NCI-H1694 (cell line): ENCODE results near the gene MSI2.

ENCODE experiments used
- DNase-seq: peaks from one replicate; lab custom pipeline; 2025; lab: John Stamatoyannopoulos, UW

MSI2 gene

DNA sequence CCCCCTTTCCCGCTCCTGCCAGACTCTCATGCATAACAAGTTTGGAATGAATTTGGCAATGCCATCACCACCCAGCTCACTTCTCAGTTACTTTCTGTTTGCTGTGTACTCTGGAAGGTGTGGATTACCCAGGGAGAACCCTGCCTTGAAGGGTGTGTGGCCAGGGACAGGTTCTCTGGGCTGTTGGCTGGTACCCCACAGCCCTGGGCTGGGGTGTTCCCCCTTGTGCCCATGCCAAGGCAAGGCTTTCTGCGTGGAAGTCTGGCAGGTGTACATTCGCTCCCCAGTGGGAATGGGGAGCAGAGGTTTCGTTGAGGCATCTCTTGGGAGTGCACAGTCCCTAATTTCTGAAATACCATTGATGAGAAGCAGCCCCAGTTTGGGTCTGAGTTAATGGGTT is 301.1 kb downstream of the MSI2 start:
- no peak for DNase-seq

DNA sequence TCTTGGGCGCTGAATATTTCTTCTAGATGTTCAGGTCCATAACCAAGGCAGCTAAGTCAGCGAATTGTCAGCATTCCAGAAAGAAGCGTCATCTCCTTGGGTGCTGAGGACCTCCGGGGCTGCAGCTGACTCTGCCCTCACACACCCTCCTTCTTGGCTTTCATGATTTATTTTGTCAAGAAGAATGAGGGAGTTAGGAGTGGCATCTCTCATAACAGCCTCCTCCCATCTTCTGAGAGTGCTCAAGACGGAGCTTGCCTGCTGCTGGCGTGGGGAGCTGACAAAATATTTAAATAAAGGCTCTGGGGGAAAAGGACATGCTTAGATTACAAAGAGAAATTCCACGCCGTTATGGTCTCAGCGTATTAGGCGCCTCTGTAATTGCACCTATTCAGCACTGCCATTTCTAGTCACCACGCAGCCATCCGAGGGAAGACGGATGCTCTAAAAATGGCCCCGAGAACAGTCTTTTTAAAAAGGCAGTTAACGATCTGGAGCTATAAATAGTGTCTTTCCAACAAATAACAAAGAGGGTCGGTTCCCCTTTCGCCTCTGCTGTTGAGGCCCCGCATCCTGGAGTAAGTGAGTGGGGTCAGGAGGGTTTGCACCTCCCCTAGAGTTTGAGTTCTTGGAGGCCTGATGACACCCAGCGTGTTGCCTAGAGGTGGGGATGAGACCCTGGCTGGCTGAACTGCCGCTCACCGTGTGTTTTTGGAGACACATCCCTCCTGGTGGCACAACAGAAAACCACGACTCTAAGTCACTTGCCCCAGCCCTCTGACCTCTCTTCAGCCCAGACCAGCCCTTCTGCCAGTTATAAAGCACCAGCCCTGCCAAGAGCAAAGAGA is 301.7 kb downstream of the MSI2 start:
- no peak for DNase-seq

GRCh38 chr17:57559226-57559625 is 302.9 kb downstream of the MSI2 start:
- DNase-seq = no peak

DNA sequence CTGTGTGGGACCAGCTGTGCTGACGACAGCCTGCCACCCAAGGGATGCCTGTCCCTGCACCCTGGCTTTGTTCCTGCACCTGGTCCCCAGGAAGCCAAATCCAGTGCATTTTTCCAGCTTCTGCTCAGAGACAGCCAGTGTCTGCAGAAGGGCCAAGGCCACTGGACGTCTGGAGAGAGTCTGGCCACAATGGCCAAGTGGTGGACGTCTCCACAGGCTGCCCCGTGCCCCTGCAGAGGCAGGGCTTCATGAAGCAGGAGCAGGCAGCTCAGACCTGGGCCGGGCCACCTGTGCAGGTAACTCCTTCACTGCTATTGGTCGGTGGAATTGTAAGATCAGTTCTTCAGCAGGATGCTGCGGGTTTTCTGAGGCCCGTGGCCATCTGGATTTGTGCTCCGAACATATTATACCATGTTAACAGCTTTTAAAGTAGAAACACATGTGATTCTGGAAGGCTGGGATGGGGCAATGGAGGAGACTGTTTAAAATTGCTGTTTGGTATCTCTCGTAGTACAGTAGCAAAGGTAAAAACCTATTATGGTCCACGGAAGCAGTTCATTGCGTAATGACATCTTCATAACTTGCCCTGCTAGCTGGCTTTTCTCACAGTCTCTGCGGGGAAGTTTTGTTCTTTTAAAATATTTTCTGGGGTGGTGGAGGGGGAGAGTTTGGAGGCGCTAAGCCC is 303.5 kb downstream of the MSI2 start:
- DNase-seq = no peak

- DNase-seq = no peak
Observed at GRCh38 chr17:57560319-57560705, 304.0 kb downstream of the MSI2 start.

GRCh38 chr17:57561072-57561861 is 304.9 kb downstream of the MSI2 start:
- no peak for DNase-seq

DNA sequence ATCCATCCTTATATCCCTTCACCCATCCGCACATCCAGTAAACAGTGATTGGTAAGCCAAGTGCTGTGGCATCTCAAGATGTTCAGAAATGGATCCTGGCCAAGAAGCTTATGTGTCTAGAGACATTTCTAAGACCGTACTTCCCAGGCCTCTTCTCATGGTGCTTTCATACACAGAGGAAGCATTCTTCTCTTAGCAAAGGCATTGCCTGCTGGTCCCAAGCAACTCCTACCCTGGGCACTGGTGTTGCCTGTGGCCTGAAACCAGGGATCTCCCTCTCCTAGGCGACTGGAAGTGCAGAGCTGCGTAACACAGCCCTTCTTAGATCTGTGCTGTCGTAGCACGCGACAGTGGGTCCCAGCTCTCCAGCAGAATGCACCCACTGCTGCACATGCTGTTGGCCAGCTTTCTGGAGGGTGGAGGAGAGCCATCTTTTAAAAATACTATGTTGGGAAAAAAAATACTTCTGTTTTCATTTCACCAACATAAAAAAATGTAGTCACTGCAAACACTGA is 305.9 kb downstream of the MSI2 start:
- peak; percentile 78 for DNase-seq

DNA sequence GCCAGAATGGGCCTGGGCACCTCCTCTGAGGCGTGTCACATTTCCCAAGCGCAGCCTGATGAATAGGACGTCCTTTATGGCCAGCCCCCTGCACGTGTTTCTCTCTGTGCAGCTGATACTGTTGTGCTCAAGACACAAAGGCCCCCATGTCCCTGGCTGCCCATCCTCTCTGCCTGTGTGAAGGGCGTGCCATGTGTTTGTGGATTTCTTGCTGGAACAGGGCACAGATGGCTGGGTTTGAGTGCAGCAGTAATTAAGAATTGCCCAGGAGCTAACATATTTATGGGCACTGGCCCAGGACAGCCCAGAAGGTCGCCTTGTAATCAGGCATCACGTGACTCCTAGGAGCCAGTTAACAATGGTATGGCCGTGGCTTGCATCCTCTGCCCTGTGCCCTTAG is 307.6 kb downstream of the MSI2 start:
- DNase-seq = peak; percentile 99

DNA sequence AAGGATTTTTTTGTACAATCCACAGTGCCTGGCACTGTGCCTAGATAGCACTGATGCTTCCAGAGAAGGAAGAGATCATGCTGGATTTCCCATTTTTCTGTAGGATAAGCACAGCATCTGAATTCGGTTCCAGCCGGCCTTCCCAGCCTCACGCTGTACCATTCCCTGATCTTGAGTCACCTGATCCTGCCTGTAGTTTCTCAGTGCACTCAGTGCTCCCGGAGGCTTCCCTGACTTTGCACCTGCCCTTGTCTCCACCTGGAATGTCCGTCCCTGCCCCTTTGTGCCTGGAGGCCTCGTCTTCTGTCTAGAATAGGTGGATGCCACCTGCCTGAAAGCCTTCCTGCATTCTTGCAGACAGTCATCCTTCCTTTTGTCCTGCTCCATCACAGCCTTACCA is 308.9 kb downstream of the MSI2 start:
- DNase-seq = peak; percentile 81

GRCh38 chr17:57566721-57567120 is 310.4 kb downstream of the MSI2 start:
- DNase-seq = peak; percentile 87

DNA sequence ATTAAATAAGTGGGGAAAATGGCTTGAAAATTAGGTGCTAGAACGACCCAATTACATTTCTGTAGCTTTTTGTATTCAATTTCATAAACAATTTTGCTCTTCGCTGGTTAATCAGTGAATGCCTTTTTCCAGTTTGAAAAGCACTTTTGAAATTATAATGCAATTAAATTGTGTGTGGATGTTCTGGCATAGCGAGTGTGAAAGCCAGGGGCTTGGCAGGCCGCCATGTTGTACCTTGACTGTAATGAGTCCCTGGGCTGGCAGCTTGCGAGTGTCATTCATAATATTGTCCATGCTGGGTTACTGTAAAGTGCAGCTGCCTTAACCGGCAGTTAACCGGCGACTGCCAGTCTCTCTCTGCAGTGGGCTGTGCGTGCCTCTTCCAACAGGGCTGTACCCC is 310.9 kb downstream of the MSI2 start:
- peak; percentile 96 for DNase-seq

GRCh38 chr17:57568340-57568739 is 312.0 kb downstream of the MSI2 start:
- DNase-seq = no peak

- DNase-seq = peak; percentile 51
Observed at GRCh38 chr17:57569021-57569420, 312.7 kb downstream of the MSI2 start.

GRCh38 chr17:57569853-57570252 is 313.5 kb downstream of the MSI2 start:
- no peak for DNase-seq

GRCh38 chr17:57570724-57571344 is 314.5 kb downstream of the MSI2 start:
- DNase-seq = no peak

DNA sequence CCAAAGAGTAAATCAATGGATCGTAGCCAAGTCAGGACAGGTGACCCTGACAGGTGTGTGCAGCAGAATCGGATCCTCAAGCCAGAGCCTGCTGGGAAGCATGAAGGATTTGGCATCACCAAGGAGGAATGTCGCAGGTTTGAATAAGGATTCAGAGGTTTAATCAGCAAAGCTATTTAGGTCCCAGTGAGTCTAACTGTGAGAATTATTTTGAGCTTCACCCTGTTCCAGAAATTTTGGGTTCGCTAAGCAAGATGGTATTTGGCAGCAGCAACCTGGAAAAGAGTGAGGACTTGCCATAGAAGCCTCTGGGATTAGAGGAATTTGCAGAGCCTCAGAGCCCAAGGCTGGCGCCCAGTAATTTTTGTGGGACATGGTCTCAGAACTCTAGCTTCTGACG is 315.7 kb downstream of the MSI2 start:
- no peak for DNase-seq

- no peak for DNase-seq
Observed at GRCh38 chr17:57572600-57572999, 316.3 kb downstream of the MSI2 start.

- DNase-seq = no peak
Observed at GRCh38 chr17:57574040-57574513, 317.8 kb downstream of the MSI2 start.

DNA sequence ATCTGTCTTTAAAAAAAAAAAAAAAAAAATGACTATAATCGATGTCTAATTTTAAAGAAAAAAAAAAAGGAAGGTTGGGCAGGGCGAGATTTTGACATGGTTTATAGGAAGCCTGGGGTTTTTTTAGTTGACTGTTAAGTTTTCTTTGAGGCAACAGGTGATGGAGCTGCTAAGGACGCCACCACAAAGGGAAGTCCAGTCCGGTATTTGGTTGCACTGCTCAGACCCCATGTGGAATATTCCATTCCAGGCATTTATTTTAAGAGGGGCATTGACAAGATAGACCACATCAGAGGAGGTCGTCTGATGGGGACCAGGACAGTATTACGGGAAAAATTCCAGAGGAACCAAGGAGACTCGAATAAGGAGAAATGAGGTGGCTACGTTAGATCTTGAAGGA is 320.4 kb downstream of the MSI2 start:
- no peak for DNase-seq

- peak; percentile 44 for DNase-seq
Observed at GRCh38 chr17:57577751-57578607, 321.7 kb downstream of the MSI2 start.
